DLD1 (cell line): ENCODE measurements around the gene ANKH.

Source experiments
- in situ Hi-C: cut with HindIII; loops from 2 replicates; pipeline ENCODE4 v1.10.0; 2017; ENCODE audit warnings: low sequenced_read_pairs

The ANKH gene

DNA sequence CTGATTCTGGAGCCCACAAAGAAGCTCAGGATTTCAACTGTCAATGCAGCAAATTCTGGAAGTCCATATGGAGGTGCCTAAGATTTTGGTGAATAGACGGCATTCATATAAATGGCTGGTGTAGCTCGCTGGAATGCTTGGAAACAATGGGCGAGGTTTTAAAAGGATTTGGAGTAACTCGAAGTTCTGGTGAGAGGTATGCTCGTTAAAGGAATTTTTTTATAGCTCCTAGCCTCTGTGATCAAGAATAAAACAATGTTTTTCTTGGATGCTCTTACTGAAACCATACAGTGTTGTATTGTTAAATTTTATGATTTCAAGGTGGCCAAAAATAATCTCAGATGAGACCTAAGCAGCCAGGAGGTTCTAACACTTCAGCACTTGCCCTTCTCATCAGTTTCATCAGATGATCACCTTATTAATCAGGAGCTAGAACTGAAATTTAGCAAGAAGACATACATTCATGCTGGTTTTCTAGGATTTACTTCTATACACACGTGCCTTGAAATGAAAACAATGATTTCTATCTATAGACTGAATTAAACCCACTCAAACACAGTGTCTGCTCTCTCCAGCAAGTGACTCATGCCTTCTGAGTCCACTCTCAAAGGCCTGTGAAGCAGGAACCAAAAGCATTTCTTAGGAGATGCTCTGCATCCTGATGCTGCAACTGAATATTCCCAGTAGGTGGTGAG is 127.8 kb downstream of the ANKH start:
- in situ Hi-C loops = loop anchor here (25.0 kb wide), 1 partner anchor 269 kb away; no protein-coding TSS in a partner anchor

DNA sequence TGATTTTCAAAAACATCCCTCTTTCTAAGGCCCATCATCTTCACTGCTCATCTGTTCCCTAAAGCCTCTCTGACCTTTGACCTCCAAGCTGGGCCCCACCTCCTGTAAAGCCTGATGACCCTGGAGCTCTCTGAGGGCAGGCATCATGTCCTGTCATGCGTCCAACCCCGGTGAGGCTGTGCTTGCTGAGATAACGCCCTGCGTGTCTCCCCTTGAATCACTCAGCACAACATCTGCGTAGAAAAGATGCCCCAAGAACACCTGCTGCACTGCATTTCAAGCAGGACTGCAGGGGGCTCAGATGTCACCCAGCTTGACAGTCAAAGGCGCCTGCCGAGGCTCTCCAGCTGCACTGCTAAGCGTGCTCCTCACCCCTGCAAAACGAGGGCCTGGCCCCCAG is 129.1 kb downstream of the ANKH start:
- in situ Hi-C loops = loop anchor here (25.0 kb wide), 1 partner anchor 270 kb away; no protein-coding TSS in a partner anchor

DNA sequence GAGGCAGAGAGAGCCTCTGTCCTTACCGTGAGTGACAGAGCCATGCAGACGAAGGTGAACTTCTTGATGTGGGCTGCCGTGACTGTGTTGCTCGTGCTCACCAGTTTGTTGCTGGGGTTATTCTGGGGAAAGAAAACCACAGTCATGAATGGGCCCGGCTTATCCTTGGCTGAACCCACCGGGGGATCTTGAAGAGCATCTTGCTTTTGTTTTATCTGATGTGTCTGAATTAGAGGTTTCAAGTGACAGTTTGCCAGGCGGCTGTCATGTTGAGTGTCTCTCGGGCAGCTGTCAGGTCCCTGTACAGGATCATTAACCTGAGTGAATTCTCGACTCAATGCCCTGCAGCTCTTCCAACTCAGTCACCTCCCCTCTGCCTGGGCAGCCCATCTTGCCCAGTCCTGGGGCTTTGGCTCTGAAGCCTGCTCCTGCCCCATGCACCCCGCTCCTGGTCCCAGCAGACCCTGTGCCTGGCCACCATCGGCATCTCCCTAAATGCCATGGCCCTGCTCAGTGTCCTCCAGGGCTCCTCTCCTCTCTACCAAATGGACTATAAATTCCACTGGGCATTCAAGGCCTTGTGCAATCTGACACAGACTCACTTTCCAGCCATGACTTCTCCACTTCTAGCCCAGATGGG is 129.7 kb downstream of the ANKH start:
- in situ Hi-C loops = loop anchor here (25.0 kb wide), 1 partner anchor 270 kb away; no protein-coding TSS in a partner anchor

DNA sequence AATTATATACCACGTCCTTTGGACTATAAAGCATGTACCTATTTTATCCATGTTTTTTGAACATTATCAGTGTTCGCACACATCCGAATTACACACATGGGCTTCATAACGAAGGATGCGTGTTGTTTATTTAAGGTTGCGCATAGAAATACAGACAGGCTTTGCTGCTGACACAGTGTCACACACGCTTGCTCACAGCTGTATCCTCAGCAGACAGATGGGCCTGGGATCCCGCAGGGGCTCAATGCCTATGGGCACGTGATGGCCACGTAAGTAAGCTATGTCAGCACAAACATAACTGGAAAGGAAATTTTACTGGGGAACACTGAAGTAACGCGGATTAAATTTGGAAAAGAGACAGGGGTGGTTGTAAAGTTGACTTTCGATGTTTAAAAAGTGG is 130.4 kb downstream of the ANKH start:
- in situ Hi-C loops = loop anchor here (25.0 kb wide), 1 partner anchor 271 kb away; no protein-coding TSS in a partner anchor

DNA sequence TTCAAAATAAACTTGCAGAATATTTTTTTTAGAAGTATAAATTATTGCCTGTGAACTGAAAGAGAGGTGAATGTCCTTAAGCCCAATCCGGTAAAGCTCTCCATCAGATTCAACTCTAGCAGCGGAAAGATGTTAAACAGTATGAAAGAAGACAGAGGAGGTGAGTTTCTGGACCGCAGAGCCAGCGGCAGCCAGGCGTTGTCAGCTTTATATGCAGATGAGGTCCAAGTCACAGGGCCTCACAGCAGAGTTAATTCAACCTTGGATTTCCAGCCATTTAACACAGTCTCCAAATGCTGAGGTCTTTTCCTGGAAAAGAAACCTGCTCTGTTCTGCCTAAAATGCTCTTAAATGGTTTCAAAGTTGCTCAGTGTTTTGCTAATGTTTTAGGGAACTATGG is 131.6 kb downstream of the ANKH start:
- in situ Hi-C loops = loop anchor here (25.0 kb wide), 1 partner anchor 272 kb away; no protein-coding TSS in a partner anchor

DNA sequence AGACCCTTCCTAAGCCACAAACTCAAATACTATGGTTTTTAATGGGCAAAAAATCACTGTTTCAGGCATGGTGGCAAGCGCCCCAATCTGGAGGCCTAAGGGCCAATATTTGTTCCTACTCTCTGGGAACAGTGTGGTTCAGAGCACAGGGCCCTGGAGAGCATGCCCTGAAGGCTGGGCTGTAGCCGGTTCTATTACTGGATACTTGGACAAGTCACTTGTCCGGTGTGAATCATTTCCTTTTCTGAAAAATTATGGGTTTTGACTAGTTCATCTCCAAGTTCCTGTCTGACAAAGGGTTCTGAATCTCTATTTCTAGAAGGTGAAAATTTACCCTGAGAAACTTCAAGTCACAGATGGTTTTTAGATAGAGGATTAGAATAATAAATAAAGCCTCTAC is 132.0 kb downstream of the ANKH start:
- in situ Hi-C loops = loop anchor here (25.0 kb wide), 1 partner anchor 273 kb away; no protein-coding TSS in a partner anchor

DNA sequence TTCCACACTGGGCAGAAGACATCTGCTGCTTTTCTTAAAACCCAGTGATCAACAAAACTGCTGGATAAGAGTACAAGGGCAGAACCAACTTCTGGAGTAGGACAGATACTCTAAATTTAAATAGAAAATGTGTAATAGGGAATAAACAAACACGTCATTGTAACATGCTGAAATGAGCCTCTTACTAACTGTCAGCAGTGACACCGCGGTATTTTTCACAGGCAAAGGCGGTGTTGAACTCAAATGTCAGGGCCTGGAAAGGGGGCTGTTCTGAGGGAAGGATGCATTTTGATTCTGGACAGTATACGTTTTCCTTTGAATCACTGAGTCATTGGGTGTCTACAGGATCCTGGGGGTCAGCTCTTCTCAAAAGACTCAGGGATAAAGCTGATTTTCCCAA is 133.5 kb downstream of the ANKH start:
- in situ Hi-C loops = loop anchor here (25.0 kb wide), 1 partner anchor 274 kb away; no protein-coding TSS in a partner anchor

DNA sequence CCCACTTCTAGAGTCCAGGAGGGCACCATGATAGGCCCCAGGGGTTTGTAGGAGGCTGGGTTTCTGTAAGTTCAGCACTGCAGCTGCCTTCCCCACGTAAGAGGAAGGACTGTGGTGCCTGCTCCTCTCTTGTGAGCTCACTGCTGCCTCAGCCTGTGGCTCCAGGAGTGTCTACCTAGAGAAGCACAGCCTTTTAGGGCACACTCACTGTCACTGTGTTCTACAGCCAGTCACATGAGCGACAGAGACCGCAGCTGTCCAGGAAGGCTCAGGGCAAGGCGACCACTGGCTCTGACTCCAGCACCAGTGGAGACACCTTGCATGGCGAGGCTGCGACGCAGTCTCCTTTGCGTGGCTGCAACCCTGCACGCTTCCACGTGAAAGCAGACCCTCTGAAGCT is 134.3 kb downstream of the ANKH start:
- in situ Hi-C loops = loop anchor here (25.0 kb wide), 1 partner anchor 275 kb away; no protein-coding TSS in a partner anchor

DNA sequence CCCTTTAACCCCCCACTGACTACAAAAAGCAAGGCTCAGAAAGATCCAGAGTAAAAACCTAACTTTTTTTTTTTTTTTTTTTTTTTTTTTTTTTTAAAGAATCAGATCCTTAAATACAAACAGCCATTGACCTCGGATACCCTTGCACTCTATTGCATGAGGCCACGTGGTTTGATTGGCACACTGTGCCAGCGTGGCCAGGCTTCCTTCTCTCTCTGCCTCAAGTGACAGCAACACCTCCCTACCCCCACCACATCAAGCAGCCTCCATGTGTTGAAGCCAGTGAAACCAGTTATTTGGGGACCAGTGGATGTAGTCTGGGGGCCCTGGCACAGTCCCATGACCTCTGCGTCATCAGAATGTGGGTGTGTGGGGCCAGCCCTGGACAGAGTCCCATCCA is 135.6 kb downstream of the ANKH start:
- in situ Hi-C loops = loop anchor here (25.0 kb wide), 1 partner anchor 276 kb away; no protein-coding TSS in a partner anchor

DNA sequence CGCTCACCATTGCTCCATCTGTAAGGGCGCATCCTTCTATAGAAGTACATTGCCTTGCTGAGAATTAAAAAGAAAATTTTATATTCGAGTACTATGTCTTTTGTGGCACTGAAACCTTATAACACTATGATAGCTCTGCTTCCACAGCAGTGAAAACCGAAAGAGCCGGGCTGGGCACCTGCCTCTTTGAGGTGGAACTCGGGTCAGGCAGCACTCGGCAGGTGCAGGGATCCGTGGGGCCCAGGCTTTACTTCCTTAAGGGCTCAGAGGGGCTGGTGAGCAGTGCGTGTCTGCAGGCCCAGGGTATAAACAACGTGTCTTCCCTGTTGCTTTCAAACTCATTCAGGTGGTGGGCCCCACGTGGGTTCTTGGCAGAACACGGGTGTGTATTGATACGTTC is 137.2 kb downstream of the ANKH start:
- in situ Hi-C loops = loop anchor here (25.0 kb wide), 1 partner anchor 278 kb away; no protein-coding TSS in a partner anchor

DNA sequence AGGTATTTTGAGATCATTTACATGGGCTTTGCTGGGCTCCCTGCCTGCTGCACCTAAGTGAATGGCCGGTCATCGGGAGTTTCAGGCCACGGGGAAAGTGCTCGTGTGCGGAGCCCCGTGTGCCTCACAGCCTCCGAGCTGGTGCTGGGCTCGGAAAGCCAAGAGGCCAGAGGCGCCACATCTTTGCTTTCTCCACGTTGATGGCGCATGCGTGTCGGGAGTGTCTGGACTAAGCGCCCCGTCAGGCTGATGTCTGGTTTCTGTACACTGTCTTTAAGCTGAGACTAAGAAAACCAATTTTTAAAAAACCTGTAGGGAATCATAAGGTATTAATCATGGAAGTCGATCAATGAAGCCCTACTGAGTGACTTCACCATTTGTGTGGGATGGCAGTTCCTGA is 137.9 kb downstream of the ANKH start:
- in situ Hi-C loops = loop anchor here (25.0 kb wide), 1 partner anchor 279 kb away; no protein-coding TSS in a partner anchor

DNA sequence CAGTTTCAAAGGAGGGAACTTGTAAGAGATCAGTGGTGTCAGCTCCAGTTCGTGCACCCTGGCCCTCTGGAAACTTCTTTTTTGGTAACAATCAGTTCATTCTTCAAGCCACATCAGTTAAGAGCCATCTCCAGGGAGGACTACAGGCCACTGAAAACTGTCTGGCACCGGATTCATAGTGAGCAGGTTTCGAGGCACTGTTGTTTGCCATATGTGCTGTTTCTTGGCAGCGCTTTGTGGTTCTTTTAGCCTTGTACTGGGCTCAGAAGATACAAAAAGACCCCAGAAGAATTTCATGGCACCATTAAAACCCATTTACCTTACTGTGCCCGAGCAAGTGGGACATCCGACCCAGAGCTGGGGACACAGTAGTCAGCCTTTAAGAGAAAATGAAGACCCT is 138.6 kb downstream of the ANKH start:
- in situ Hi-C loops = loop anchor here (25.0 kb wide), 1 partner anchor 279 kb away; no protein-coding TSS in a partner anchor

DNA sequence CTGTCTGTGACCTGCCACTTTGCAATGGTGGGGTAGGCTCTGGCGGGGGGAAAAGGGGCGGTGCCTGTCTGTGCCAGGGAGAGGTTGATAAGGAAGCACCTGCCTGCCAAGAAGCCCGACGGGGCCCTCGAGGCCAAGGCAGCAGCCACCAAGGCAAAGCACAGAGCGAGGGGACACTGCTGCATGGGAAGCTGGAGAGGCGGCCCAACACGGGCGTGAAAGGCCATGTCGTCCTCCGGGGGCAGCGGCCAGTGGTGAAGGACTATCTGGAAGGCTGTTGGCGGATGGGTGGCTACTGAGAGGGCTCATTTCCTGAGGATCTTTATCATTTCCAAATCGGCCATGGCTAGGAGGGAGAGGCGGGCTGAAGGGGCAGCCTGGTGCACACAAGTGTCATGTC is 140.7 kb downstream of the ANKH start:
- in situ Hi-C loops = loop anchor here (25.0 kb wide), 1 partner anchor 281 kb away; no protein-coding TSS in a partner anchor

DNA sequence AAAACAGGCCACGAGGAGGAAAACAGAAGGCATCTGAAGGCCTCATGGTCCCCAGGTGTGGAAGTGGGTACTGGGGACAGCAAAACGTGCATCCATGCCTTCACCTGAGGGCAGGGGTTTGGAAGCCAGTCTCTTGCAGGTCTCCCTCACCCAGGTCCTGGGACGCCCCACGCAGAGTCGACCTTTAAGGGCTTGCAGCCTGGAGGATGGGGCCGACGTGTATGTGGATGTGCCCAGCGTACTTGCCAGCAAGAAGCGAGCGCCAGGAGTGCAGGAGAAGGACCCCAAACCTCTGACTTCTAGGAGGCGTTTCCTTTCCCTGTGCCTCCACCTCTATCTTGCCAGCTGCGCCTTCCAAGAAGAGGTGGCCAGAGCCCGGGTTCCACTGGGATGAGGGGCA is 141.1 kb downstream of the ANKH start:
- in situ Hi-C loops = loop anchor here (25.0 kb wide), 1 partner anchor 282 kb away; no protein-coding TSS in a partner anchor

DNA sequence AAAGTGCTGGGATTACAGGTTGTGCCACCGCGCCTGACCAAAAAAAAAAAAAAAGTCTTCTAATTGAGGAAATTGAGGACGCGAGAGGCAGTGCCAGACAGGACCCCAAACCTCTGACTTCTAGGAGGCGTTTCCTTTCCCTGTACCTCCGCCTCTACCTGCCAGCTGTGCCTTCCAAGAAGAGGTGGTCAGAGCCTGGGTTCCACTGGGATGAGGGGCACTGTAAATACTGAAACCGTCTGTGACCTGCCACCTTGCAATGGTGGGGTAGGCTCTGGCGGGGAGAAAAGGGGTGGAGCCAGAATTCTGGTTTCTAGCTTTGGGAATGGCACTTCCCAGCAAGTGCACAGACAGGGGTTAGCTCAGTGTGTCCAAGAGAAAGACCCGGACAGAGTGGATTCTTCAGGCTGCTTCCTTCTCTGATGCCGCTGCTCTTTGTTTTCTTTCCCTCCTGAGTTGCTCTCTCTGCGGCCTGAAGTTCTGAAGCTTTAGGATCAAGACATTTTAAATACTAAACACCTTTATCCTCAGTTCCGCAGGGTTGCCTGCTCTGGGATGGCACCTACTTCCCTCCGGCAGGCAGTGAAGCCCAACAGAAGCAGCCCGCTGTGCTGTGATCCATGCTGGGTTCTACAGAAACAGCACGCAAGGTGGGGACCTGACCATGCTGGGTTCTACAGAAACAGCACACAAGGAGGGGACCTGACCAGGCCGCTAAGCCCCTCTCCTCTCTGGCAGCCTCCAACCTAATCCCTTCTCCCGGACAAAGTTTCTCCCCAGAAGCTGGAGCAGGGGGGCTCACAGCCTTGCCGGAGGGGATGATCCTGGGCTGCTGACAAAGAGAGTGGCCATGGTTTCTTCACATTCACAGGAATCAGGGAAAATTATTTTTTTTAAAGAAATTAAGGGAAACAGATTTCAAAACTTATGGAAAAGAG is 141.9 kb downstream of the ANKH start:
- in situ Hi-C loops = loop anchor here (25.0 kb wide), 1 partner anchor 283 kb away; no protein-coding TSS in a partner anchor

DNA sequence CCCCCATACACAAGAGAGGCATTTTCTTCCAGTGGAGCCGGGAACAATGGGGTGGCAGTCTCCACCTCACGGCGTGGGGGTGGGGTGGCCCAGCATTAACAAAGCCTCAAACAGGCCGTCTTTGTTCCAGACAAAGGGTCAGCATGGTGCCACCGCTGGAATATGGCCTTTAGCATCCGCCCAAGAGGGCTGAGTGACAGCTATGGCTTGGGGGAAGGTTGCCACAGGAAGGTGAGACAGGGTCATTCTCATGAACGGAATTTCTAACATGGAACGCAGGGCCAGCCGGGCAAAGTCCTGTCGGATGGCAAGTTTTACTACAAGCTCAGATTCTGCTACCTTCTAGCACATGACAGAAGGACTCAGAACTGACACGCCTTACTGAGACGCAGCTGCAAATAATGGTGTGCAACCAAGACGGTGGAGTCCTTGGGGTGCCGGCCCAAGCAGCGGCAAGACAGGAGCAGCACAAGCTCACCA is 143.1 kb downstream of the ANKH start:
- in situ Hi-C loops = loop anchor here (25.0 kb wide), 1 partner anchor 284 kb away; no protein-coding TSS in a partner anchor

DNA sequence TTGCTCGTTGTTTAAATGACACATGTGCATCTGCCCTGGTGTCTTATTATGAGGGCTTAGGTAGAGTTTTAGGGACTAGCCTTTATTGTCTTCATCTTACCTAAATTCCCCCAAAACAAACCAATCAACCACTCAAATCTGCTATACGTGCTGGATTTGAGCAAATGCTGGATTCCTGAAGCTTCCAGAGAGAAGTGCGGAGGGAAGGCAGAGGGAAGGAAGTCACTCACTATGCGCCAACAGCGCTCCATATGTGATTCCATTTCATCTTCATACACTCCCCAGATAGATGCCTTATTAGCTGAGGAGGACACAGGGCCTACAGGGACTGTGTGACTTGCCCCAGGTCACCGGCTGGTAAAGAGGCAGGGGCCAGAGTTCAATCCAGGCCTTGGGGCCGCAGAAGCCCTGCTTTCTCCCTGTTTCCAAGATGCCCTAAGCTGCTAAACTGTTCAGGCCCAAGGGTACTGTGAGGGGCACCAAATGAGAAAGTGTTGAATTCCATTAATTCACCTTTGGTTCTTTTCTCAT is 143.6 kb downstream of the ANKH start:
- in situ Hi-C loops = loop anchor here (25.0 kb wide), 1 partner anchor 284 kb away; no protein-coding TSS in a partner anchor

DNA sequence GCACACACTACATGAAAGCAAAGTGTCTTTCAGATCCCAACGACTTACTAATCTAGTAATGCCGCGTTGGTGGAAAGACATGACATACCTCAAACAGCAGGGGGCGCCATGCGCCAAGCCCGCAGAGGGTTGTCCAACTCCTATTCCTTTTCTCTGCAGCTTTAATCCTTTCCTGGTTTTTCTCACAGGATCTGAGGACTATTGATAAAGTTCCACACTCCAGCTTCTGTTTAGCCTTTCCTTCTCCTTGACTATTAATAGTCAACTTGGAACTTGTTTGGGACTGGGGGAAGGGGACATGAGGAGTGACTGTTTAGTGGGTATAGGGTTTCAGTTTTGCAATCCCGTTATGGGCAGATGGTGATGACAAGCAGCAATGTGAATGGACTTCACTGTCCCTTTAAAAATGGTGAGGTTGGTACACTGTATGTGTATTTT is 144.1 kb downstream of the ANKH start:
- in situ Hi-C loops = loop anchor here (25.0 kb wide), 1 partner anchor 285 kb away; no protein-coding TSS in a partner anchor

DNA sequence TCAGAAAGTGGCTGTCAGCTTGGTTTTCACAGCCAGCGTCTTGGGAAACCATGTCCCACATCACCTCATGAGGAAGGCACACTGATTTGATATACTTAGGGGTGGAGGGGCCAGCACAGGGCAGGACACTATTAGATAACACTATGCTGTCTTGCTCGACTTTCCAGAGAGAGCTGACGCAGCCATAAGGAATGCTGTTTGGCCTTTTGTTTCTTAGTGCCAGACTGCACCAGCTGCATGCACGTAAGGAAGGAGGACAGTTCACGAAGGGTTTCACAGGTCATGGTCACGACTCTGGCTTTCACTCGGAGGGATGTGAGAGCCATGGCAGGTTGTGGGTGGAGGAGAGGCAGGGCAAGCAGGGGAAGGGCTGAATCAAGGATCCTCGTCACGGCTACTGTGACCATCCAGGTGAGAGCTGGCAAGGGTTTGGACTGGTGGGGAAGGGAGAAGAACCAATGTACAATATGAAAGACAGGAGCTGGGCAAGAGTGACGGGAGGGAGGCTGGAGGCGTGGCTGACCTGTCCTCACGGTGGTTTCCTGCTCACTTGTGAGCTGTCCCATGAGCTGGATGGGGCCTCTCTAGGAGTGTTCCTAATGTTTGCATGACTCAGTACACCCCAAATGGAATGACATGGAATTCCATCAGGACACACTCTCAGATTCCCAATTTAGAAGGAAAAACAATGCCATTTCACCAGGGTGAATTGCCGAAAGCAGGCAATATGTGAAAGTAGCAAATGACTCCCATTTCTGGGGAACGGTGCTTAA is 145.3 kb downstream of the ANKH start:
- in situ Hi-C loops = loop anchor here (25.0 kb wide), 1 partner anchor 286 kb away; no protein-coding TSS in a partner anchor
